HepG2 (cell line): ENCODE results near the gene TBX6. TPM values are rescaled to one million over a fixed set of nuclear protein-coding genes. Genes with fewer than 3 reads are reported as not detected.

Source experiments
- AKAP8 ChIP-seq: sonication (generic); formaldehyde crosslinking; IDR thresholded peaks from 2 replicates; pipeline ENCODE4 v1.5.1; 2020; ENCODE audit warnings: mild to moderate bottlenecking, missing genetic modification reagents
- DMAP1 ChIP-seq: IDR thresholded peaks from 2 replicates; pipeline ENCODE4 v1.6.1; 2016
- DPF2 ChIP-seq: sonication (generic); formaldehyde crosslinking; IDR thresholded peaks from 2 replicates; pipeline ENCODE4 v1.4.0; 2020; ENCODE audit warnings: mild to moderate bottlenecking, low read depth, missing genetic modification reagents, borderline replicate concordance
- HES4 ChIP-seq: sonication (generic); formaldehyde crosslinking; IDR thresholded peaks from 2 replicates; pipeline ENCODE4 v1.9.0; 2021; ENCODE audit warnings: mild to moderate bottlenecking, missing genetic modification reagents, borderline replicate concordance
- HNRNPUL1 ChIP-seq: fragments of 200-400 bp; formaldehyde crosslinking; IDR thresholded peaks from 2 replicates; pipeline ENCODE4 v1.6.1; 2017; ENCODE audit warnings: low read depth, mild to moderate bottlenecking, low read length, moderate library complexity
- ISX ChIP-seq: sonication (generic); formaldehyde crosslinking; conservative IDR thresholded peaks from 2 replicates; pipeline ENCODE4 v1.5.0; 2020; ENCODE audit warnings: missing genetic modification reagents
- SMAD3 ChIP-seq: sonication (generic); formaldehyde crosslinking; IDR thresholded peaks from 2 replicates; pipeline ENCODE4 v1.4.0; 2020; ENCODE audit warnings: missing genetic modification reagents
- SNAPC2 ChIP-seq: sonication (generic); formaldehyde crosslinking; IDR thresholded peaks from 2 replicates; pipeline ENCODE4 v1.8.1; 2022; ENCODE audit warnings: mild to moderate bottlenecking, missing genetic modification reagents
- TARDBP ChIP-seq: sonication (generic); formaldehyde crosslinking; IDR thresholded peaks from 2 replicates; pipeline ENCODE4 v1.8.0; 2022; ENCODE audit warnings: mild to moderate bottlenecking, missing genetic modification reagents
- YEATS2 ChIP-seq: sonication (generic); formaldehyde crosslinking; IDR thresholded peaks from 2 replicates; pipeline ENCODE4 v1.4.0; 2020; ENCODE audit warnings: missing genetic modification reagents, borderline replicate concordance
- ZNF232 ChIP-seq: sonication (generic); formaldehyde crosslinking; IDR thresholded peaks from 2 replicates; pipeline ENCODE4 v1.4.0; 2020; ENCODE audit warnings: missing genetic modification reagents, borderline replicate concordance
- ZNF292 ChIP-seq: sonication (generic); formaldehyde crosslinking; IDR thresholded peaks from 2 replicates; pipeline ENCODE4 v1.8.1; 2022; ENCODE audit warnings: mild to moderate bottlenecking, low read depth, missing genetic modification reagents, borderline replicate concordance
- ZNF296 ChIP-seq: sonication (generic); formaldehyde crosslinking; conservative IDR thresholded peaks from 2 replicates; pipeline ENCODE4 v1.5.0; 2020; ENCODE audit warnings: mild to moderate bottlenecking, missing genetic modification reagents
- ZNF326 ChIP-seq: sonication (generic); formaldehyde crosslinking; IDR thresholded peaks from 2 replicates; pipeline ENCODE4 v1.4.0; 2020; ENCODE audit warnings: missing genetic modification reagents, borderline replicate concordance
- ZNF431 ChIP-seq: sonication (generic); formaldehyde crosslinking; IDR thresholded peaks from 2 replicates; pipeline ENCODE4 v1.9.0; 2022; ENCODE audit warnings: missing genetic modification reagents, low read depth, mild to moderate bottlenecking, borderline replicate concordance
- ZNF550 ChIP-seq: sonication (generic); formaldehyde crosslinking; IDR thresholded peaks from 2 replicates; pipeline ENCODE4 v1.4.0; 2020; ENCODE audit warnings: mild to moderate bottlenecking, missing genetic modification reagents, borderline replicate concordance
- polyA plus RNA-seq, 8 experiments: library from polyadenylated mRNA; depleted of rRNA in 3 of 8; stranded (reverse) in 7 of 8; unstranded in 1 of 8; fragments of >200 nt; fragmentation: Illumina TruSeq in 4 of 8; extraction: Trizol in 4 of 8; gene quantifications; 2 replicates each; pipeline versions ENCODE4 v1.2.1 to v1.2.3, GENCODE V29; 2011 to 2016; ENCODE audit warnings: low read depth in 4 of 8, missing spikeins in 1 of 8, mixed read lengths in 1 of 8; ENCODE audit not compliant: insufficient read depth in 1 of 8
- total RNA-seq, 5 experiments: library from RNA; depleted of rRNA; stranded (reverse); fragments of >200 nt; fragmentation: Illumina TruSeq; extraction: Trizol; gene quantifications; 2 replicates each; pipeline ENCODE4 v1.2.3, GENCODE V29; 2016; ENCODE audit warnings: low read depth in 1 of 5
- TF ChIP-seq, protein P1 (sequence below): sonication (generic); formaldehyde crosslinking; IDR thresholded peaks from 2 replicates; pipeline ENCODE4 v1.4.0; 2020; ENCODE audit warnings: missing genetic modification reagents, borderline replicate concordance
- TF ChIP-seq, protein P2 (sequence below): sonication (generic); formaldehyde crosslinking; IDR thresholded peaks from 2 replicates; pipeline ENCODE4 v1.4.0; 2020; ENCODE audit warnings: missing genetic modification reagents
- TF ChIP-seq, protein P3 (sequence below): sonication (generic); formaldehyde crosslinking; IDR thresholded peaks from 2 replicates; pipeline ENCODE4 v1.5.1; 2020; ENCODE audit warnings: missing genetic modification reagents, mild to moderate bottlenecking, borderline replicate concordance
- TF ChIP-seq, protein P4 (sequence below): sonication (generic); formaldehyde crosslinking; IDR thresholded peaks from 2 replicates; pipeline ENCODE4 v1.4.0; 2020; ENCODE audit warnings: missing genetic modification reagents
- TF ChIP-seq, protein P5 (sequence below): sonication (generic); formaldehyde crosslinking; IDR thresholded peaks from 2 replicates; pipeline ENCODE4 v1.8.1; 2023; ENCODE audit warnings: mild to moderate bottlenecking, missing genetic modification reagents

TBX6 gene
- total and polyA plus RNA-seq, 2 of the 13 experiments (the other 11 are each of a cell fraction or from before 2014, with no cell fraction given) = 0.24 to 0.42 TPM

DNA sequence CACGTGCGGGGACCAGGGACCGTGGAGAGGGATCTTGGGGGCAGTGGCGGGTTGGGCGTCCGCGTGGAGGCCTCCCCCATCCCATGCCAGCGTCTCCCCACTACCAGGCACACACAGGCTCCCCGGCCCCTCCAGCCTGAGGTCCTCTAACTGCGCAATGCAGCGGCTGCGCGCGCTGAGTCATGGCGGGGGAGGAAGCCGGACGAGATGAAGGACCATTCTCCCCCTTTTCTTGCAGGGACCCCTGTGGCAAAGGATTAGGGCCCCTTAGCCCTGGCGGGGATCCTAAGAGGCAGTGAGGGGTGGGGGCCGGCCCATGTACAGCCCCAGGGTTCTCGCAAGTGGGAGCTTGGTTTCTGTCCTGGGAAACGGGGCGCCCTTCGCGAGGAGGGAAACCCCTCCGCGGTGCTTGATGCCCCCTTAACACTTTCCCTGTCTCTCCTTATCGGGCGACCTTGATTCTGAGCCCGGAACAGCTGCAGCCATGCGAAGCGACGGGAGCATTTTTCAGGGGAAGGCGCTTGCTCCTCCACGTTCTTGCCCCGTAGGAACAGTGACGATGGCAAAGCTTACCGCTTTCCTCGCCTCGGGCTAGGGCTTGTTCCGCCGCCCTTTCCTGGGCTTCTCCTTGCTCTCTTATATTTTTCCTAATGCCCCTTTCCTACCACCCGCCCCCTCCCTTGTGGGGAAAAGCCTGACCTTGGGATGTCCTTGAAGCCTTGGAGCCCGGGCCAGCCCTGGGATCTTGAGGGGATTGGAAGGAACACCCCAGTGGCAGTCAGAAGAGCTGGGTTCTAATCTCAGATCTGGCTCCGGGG, 25.6 kb downstream of the TBX6 start (continued):
- TF ChIP-seq, protein P1, sequence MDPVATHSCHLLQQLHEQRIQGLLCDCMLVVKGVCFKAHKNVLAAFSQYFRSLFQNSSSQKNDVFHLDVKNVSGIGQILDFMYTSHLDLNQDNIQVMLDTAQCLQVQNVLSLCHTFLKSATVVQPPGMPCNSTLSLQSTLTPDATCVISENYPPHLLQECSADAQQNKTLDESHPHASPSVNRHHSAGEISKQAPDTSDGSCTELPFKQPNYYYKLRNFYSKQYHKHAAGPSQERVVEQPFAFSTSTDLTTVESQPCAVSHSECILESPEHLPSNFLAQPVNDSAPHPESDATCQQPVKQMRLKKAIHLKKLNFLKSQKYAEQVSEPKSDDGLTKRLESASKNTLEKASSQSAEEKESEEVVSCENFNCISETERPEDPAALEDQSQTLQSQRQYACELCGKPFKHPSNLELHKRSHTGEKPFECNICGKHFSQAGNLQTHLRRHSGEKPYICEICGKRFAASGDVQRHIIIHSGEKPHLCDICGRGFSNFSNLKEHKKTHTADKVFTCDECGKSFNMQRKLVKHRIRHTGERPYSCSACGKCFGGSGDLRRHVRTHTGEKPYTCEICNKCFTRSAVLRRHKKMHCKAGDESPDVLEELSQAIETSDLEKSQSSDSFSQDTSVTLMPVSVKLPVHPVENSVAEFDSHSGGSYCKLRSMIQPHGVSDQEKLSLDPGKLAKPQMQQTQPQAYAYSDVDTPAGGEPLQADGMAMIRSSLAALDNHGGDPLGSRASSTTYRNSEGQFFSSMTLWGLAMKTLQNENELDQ (CRISPR knock-in tag) = no peak
- TF ChIP-seq, protein P2, sequence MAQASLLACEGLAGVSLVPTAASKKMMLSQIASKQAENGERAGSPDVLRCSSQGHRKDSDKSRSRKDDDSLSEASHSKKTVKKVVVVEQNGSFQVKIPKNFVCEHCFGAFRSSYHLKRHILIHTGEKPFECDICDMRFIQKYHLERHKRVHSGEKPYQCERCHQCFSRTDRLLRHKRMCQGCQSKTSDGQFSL (CRISPR knock-in tag) = no peak
- TF ChIP-seq TARDBP (CRISPR knock-in tag) (peak; percentile 7; the same call in 1 of the 2 replicates), SMAD3 (CRISPR knock-in tag) (no peak), ZNF550 (CRISPR knock-in tag) (0 out of 2 replicates have a peak, but pooled peaks have one; percentile 14), ISX (no peak), ZNF232 (CRISPR knock-in tag) (no peak), SNAPC2 (CRISPR knock-in tag) (peak; percentile 16), HNRNPUL1 (no peak), ZNF292 (no peak), ZNF431 (no peak), DMAP1 (CRISPR knock-in tag) (no peak), AKAP8 (CRISPR knock-in tag) (no peak), ZNF326 (CRISPR knock-in tag) (no peak), YEATS2 (no peak), HES4 (no peak; the same call in 1 of the 2 replicates), DPF2 (CRISPR knock-in tag) (no peak), ZNF296 (no peak)
- TF ChIP-seq, protein P3, sequence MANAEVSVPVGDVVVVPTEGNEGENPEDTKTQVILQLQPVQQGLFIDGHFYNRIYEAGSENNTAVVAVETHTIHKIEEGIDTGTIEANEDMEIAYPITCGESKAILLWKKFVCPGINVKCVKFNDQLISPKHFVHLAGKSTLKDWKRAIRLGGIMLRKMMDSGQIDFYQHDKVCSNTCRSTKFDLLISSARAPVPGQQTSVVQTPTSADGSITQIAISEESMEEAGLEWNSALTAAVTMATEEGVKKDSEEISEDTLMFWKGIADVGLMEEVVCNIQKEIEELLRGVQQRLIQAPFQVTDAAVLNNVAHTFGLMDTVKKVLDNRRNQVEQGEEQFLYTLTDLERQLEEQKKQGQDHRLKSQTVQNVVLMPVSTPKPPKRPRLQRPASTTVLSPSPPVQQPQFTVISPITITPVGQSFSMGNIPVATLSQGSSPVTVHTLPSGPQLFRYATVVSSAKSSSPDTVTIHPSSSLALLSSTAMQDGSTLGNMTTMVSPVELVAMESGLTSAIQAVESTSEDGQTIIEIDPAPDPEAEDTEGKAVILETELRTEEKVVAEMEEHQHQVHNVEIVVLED (CRISPR knock-in tag) = no peak
- TF ChIP-seq, protein P4, sequence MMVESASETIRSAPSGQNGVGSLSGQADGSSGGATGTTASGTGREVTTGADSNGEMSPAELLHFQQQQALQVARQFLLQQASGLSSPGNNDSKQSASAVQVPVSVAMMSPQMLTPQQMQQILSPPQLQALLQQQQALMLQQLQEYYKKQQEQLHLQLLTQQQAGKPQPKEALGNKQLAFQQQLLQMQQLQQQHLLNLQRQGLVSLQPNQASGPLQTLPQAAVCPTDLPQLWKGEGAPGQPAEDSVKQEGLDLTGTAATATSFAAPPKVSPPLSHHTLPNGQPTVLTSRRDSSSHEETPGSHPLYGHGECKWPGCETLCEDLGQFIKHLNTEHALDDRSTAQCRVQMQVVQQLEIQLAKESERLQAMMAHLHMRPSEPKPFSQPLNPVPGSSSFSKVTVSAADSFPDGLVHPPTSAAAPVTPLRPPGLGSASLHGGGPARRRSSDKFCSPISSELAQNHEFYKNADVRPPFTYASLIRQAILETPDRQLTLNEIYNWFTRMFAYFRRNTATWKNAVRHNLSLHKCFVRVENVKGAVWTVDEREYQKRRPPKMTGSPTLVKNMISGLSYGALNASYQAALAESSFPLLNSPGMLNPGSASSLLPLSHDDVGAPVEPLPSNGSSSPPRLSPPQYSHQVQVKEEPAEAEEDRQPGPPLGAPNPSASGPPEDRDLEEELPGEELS (CRISPR knock-in tag) = no peak
- TF ChIP-seq, protein P5, sequence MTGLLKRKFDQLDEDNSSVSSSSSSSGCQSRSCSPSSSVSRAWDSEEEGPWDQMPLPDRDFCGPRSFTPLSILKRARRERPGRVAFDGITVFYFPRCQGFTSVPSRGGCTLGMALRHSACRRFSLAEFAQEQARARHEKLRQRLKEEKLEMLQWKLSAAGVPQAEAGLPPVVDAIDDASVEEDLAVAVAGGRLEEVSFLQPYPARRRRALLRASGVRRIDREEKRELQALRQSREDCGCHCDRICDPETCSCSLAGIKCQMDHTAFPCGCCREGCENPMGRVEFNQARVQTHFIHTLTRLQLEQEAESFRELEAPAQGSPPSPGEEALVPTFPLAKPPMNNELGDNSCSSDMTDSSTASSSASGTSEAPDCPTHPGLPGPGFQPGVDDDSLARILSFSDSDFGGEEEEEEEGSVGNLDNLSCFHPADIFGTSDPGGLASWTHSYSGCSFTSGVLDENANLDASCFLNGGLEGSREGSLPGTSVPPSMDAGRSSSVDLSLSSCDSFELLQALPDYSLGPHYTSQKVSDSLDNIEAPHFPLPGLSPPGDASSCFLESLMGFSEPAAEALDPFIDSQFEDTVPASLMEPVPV (CRISPR knock-in tag) = no peak
